Fibroblast of skin of right quadriceps (primary cell): ENCODE results near the gene SLC4A1.

Experiments
- DNase-seq: peaks from one replicate; pipeline ENCODE4 v3.0.0-alpha.2; 2013

SLC4A1 gene

GRCh38 chr17:44203731-44204440, 64.0 kb downstream of the SLC4A1 start:
- peak; percentile 56 for DNase-seq

DNA sequence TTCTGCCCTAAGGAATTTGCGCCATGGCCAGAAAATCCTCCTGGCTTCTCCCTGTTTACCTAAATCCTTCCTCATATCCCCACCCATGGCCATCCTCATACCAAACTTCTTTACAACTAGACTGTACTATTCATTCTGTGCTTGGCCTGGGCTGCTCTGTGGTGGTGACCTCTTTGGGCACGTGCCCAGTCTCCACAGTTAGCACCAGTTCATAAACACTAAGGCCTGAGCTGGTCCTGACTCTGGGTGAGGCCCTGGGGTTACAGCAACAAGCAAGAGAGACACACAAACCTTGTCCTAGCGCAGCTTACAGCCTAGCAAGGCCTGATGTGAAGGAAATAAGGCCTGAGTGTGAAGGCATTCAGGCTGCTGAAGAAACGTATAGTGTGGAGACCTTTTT, 65.2 kb downstream of the SLC4A1 start:
- no peak for DNase-seq

DNA sequence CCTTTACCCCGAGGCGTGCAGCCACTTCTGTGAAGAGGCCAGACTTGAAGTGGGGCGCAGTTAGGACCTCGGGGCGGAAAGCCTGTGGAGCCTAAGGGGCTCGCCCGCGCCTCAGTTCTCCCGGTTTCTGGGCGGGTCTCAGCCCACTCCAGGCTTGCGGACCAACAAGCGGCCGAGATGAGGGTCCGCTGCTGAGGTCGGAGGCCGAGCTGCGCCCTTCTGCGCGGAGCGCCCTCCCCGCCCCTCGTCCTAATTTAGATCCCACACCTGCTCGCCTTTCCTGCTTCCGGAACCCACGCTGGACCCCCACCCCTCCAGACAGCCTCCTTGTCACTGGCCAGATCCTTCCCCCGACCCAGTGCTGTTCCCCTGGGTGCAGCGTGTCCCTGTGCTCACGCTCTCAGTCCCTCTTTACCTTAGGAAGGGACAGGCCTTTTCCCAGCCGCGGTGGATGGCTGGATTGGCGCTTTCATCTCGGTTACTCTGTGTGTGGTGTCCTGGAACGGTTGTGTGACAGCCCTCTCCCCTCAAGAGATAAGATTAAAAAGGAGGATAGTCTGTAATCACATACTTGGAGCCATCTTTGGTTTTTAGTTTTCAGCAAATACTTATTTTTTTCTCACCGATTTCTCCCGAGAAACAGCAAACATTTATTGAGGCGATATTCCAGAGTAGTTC, 67.3 kb downstream of the SLC4A1 start:
- no peak for DNase-seq

DNA sequence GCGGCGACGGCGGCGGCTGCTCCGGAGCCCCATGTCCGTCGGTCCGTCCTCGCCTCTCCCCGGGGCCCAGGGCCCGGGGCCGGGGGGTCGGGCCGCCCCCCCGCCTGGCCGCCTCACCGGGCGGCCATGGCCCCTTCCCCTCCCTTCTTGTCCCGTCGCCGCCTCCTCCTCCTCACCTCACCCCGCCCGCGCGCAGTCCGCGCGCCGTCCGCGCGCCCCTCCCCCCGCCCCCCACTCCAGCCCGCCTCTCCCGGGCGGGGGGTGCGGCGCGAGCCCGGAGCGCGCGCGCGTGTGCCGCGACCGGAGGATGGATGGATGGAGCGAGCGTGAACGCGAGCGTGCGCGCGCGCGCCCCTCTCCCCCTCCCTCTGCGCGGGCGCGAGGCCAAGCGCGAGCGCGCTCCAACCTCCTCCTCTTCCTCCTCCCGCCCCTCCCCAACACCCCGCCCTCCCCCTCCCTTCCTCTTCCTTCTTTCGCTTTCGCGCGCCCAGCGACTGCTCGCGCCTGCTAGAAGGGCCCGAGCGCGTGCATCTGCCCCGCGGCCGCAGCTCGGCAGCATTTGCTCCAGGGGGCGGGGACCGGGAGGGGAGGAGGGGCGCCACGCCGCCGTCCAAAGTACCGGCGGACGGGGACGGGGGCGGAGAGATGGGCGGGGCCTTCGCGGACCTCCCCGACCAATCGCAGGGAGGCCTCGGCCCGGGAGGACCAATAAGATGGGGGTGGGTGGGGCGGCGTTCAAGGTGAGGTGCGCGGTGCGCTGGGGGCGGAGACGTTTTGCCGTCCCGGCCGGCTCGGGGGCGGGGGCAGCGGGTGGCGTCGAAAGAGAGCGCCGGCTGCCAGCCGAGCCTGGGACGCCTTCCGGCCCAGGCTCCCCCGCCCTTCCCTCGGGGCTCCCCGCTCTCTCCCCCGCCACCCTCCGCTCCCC, 68.1 kb downstream of the SLC4A1 start, which contains the start of gene ATXN7L3:
Gene ATXN7L3 (minus strand): TSS at position 332 of the 925 bp plus-strand sequence. CDS start 1,814 bp downstream, outside the sequence.
- peak; percentile 99 for DNase-seq

DNA sequence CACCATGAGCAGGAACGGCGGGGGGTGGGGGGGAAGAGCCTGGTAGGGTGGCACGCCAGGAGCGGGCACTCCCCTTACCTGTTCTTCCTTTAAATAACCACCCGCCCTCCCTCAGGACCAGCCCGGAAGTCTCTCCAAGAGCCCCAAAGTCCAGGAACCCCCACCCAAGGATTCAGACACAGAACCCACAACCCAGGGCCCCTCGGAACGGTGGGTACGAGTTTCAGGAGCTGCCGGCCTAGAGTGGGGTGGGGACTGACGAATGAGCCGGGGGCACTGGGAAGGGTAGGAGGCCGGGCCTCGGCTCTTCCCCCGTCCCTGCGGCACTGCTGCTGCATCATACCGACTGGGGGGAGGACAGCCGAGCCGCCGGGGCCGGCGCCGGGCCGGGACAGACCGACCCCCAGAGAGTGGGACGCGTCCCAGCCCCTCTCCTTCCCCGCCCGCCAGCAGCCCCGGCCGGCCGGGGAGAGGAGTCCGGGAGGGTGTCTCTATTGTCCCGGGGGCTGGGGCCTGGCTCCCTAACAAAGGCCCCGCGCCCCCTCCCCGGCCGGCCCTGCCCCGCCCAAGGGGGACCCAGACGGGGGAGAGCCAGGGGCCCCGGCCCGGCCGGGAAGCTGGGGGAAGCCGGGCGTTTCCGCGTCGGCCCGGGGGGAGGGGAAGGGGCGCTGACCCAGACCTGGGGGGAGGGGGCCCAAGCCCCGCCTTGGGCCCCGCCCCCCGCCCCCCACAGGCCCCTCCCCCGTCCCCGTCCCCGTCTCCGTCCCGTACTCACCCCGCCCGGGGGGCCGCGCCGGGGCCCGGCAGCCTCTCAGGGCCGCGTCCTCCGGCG, 69.0 kb downstream of the SLC4A1 start:
- peak; percentile 67 for DNase-seq
